ENCODE results near the gene VAV2.
"Not testable (repeated sequence)": the region's sequence is repeated elsewhere in the genome, so short reads cannot be mapped to it uniquely, and the experiment has no call there.

Gene VAV2

GRCh38 chr9:133750982-133751649 is 241.0 kb downstream of the VAV2 start:
- H3K4me3 ChIP-seq (ENCODE audit: low read depth, low read length): no peak overlapping the region
- no peak for DNase-seq (ENCODE audit: low read depth)
- TF ChIP-seq CTCF (IDR thresholded peaks at IDR 0.05; ENCODE audit: low read depth, low read length, missing control alignments): no peak
- in situ Hi-C loops (cut with HindIII; ENCODE audit: low sequenced_read_pairs): no loop called here

GRCh38 chr9:133747309-133747708 is 244.8 kb downstream of the VAV2 start:
- no peak for TF ChIP-seq CTCF (IDR thresholded peaks at IDR 0.05; ENCODE audit: low read depth, low read length, missing control alignments)
- no peak overlapping the region for H3K4me3 ChIP-seq (ENCODE audit: low read depth, low read length)
- DNase-seq (ENCODE audit: low read depth): no peak
- in situ Hi-C loops (cut with HindIII; ENCODE audit: low sequenced_read_pairs): no loop called here

DNA sequence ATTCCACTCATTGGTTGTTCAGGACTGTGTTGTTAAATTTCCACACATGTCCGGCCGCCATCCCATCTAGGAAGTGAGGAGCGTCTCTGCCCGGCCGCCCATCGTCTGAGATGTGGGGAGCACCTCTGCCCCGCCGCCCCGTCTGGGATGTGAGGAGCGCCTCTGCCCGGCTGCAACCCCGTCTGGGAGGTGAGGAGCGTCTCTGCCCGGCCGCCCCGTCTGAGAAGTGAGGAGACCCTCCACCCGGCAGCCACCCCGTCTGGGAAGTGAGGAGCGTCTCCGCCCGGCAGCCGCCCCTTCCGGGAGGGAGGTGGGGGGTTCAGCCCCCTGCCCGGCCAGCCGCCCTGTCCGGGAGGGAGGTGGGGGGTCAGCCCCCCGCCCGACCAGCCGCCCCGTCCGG is 247.6 kb downstream of the VAV2 start:
- DNase-seq (ENCODE audit: low read depth); in situ Hi-C loops (cut with HindIII; ENCODE audit: low sequenced_read_pairs); H3K4me3 ChIP-seq (ENCODE audit: low read depth, low read length): not testable (repeated sequence)

GRCh38 chr9:133742849-133743444 is 249.2 kb downstream of the VAV2 start:
- in situ Hi-C loops (cut with HindIII; ENCODE audit: low sequenced_read_pairs): no loop called here
- peak; percentile 99 for TF ChIP-seq CTCF (IDR thresholded peaks at IDR 0.05; ENCODE audit: low read depth, low read length, missing control alignments)
- H3K4me3 ChIP-seq (ENCODE audit: low read depth, low read length): no peak overlapping the region
- DNase-seq (ENCODE audit: low read depth): peak; percentile 18

- no peak for TF ChIP-seq CTCF (IDR thresholded peaks at IDR 0.05; ENCODE audit: low read depth, low read length, missing control alignments)
- in situ Hi-C loops (cut with HindIII; ENCODE audit: low sequenced_read_pairs): no loop called here
- DNase-seq (ENCODE audit: low read depth): no peak
- no peak overlapping the region for H3K4me3 ChIP-seq (ENCODE audit: low read depth, low read length)
Measured at GRCh38 chr9:133742251-133742650, 249.9 kb downstream of the VAV2 start.

- in situ Hi-C loops (cut with HindIII; ENCODE audit: low sequenced_read_pairs): no loop called here
- no peak for DNase-seq (ENCODE audit: low read depth)
- no peak overlapping the region for H3K4me3 ChIP-seq (ENCODE audit: low read depth, low read length)
- TF ChIP-seq CTCF (IDR thresholded peaks at IDR 0.05; ENCODE audit: low read depth, low read length, missing control alignments): no peak
Measured at GRCh38 chr9:133741716-133742115, 250.4 kb downstream of the VAV2 start.

DNA sequence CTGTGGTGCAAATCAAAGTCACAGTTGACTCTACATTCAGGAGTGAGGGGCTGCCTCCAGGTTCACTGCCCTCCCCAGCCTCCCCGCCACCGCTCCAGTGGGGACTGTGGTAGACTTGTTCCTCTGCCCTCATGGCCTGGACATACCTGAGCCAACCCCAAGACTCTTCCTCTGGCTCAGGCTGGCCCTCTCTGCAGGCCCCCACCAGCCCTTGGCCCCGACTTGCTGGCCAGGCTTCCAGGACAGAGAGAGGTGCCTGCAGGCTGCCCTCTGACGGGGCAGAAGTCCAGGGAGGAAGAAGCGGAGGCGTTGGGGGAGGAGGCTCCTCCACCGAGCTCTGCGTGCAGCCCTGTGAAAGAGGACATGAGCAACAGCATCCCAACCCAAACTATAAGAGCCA is 251.2 kb downstream of the VAV2 start:
- no peak for TF ChIP-seq CTCF (IDR thresholded peaks at IDR 0.05; ENCODE audit: low read depth, low read length, missing control alignments)
- no peak for DNase-seq (ENCODE audit: low read depth)
- in situ Hi-C loops (cut with HindIII; ENCODE audit: low sequenced_read_pairs): no loop called here
- no peak overlapping the region for H3K4me3 ChIP-seq (ENCODE audit: low read depth, low read length)

Data from astrocyte of the cerebellum (primary cell).